ENCODE measurements around the gene ARID1A.

ARID1A gene

DNA sequence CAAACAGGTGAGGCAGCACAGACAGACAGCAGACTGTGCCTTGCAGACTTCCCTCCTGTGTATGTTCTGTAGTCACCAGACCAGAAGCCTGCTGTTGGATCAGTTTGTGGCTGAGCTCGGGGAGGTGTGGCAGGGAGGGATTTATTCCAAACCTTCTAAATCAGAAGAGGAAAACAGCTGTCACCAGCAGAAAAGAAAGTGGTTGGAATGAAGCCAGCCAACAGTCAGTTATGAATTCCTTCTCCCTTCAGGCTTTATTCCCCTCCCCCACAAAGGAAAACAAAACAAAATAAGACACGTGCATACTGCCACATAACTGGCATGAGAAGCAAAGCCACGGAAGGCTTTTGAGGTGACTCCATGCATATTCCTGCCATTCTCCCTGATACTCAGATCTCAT is 72.9 kb downstream of the ARID1A start:
- no peak for DNase-seq

DNA sequence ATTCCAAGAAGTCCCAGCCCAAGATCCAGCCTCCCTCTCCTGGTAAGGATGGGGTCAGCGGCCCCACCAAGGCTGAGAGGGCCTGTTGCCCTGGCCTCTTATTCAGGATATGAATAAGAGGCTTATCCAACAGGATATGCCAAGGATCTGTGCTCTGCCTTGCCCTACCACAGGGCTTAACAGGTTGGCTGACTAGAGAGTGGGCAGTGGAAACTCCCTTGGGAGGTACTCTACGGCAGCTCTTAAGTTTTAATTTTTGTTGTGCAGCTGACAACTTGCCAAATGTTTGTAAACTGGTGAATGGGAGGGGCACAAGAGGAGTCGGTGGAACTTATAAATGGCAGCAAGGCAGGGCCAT is 75.4 kb downstream of the ARID1A start:
- DNase-seq = no peak

- DNase-seq = no peak
Observed at GRCh38 chr1:26771643-26772321, 76.0 kb downstream of the ARID1A start.

- DNase-seq = no peak
Observed at GRCh38 chr1:26772687-26773086, 76.9 kb downstream of the ARID1A start.

GRCh38 chr1:26774462-26774861 is 78.6 kb downstream of the ARID1A start:
- no peak for DNase-seq

DNA sequence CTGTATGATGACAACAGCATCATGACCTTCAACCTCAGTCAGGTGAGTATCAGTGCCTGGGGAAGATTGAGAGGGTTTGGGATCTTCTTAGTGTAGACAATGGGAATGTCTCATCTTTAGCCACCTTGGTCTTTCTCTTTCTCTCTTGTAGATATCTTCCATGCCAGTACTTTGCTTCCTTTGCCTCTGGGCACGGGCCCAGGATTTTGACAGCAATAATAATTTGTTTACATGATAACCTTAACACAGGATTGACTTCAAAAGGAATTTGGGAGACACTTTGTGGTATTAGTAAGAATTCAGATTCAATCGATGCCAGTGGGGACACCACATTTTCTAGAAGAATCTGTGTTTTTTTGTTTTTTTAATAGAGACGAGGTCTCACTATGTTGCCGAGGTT is 79.9 kb downstream of the ARID1A start:
- DNase-seq = no peak

DNA sequence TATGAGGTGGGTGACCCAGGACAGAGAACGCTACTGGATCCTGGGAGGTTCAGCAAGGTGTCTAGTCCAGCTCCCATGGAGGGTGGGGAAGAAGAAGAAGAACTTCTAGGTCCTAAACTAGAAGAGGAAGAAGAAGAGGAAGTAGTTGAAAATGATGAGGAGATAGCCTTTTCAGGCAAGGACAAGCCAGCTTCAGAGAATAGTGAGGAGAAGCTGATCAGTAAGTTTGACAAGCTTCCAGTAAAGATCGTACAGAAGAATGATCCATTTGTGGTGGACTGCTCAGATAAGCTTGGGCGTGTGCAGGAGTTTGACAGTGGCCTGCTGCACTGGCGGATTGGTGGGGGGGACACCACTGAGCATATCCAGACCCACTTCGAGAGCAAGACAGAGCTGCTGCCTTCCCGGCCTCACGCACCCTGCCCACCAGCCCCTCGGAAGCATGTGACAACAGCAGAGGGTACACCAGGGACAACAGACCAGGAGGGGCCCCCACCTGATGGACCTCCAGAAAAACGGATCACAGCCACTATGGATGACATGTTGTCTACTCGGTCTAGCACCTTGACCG is 83.4 kb downstream of the ARID1A start:
- no peak for DNase-seq

DNA sequence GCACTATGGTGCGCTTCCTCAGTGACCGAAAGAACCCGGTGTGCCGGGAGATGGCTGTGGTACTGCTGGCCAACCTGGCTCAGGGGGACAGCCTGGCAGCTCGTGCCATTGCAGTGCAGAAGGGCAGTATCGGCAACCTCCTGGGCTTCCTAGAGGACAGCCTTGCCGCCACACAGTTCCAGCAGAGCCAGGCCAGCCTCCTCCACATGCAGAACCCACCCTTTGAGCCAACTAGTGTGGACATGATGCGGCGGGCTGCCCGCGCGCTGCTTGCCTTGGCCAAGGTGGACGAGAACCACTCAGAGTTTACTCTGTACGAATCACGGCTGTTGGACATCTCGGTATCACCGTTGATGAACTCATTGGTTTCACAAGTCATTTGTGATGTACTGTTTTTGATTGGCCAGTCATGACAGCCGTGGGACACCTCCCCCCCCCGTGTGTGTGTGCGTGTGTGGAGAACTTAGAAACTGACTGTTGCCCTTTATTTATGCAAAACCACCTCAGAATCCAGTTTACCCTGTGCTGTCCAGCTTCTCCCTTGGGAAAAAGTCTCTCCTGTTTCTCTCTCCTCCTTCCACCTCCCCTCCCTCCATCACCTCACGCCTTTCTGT is 84.6 kb downstream of the ARID1A start:
- no peak for DNase-seq

- no peak for DNase-seq
Observed at GRCh38 chr1:26781206-26781825, 85.5 kb downstream of the ARID1A start.

GRCh38 chr1:26782521-26783212 is 86.9 kb downstream of the ARID1A start:
- no peak for DNase-seq

DNA sequence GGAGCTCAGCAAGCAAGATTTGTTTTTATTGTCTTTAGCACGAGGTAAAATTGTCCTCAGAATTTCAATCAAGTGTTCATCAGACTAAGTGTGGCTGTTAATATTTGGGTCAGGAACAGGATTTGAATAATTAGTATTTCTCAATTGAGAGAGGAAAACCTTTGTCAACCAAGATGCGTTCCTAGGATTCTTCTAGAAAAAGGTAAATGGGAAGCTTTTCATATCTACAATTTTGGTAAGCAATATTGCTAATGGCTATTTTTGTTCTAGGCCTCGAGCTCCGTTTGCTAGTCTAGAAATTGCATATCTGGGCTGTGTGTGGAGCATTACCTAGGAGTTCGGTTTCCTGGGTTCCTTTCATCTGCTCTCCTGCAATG is 87.8 kb downstream of the ARID1A start:
- no peak for DNase-seq

- DNase-seq = no peak
Observed at GRCh38 chr1:26784023-26784871, 88.4 kb downstream of the ARID1A start.

DNA sequence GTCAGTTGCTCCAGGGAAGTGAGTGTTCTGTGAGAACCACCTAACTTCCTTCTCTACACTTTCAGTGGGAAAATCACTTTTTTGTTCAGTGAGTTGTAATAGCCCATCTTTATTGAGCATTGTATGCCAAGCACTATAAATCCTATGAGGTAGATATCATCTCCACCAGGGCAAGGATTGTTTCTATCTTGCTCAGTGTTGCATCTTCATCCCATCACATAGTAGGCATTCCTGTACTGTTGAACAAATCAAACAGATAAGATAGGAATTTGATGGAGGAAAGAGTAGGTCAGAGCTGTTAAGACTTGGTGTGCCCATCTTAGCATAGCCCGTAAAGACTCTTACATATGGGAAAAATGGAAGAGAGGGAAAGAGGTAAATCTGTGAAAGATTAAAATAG is 89.1 kb downstream of the ARID1A start:
- no peak for DNase-seq

GRCh38 chr1:26785611-26786436 is 90.0 kb downstream of the ARID1A start:
- no peak for DNase-seq

DNA sequence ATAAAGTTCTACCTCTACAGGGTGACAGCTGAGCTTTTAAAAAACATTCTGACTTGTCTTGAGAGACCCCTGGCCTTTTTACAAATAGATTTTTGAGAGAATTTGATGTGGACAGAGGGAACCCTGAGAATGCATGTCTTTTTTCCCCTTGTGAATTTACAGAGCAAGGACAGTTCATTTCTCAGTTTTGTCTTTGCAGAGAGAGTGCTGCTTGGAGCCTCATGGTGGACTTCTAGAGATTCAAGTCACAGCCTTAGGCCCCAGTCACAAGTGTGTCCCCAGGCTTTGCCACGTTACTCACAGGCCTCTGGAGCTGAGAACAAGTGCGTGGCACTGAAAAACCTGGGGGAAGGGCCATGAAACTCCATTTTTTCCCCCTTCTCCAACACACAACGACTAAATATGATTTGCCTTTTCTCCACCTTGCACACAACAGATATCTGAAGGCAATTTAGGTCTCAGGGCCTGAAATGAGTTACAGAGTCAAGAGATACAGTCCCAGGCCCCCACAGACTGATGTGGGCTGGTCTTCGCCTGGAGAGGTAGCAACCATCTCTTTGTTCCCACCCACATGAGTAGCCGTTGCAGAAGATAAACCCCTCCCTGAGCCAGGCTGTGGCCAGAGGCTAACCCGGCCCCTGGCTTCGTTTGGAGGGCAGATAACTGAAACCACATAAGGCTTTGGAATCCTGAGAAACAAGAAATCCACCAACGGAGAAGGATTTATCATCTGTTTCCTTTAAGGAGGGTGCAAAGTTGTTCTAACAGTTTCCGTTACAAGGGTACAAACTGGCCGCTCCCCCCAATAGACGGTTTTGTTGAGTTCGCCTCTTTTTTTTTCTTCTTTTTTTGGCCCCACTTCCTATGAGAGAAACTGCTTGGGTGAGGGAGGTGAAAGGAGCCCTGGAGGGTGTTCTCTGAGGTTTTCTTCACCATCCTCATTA is 90.9 kb downstream of the ARID1A start:
- peak; percentile 7 for DNase-seq

- peak; percentile 62 for DNase-seq
Observed at GRCh38 chr1:26787381-26787705, 91.5 kb downstream of the ARID1A start.

DNA sequence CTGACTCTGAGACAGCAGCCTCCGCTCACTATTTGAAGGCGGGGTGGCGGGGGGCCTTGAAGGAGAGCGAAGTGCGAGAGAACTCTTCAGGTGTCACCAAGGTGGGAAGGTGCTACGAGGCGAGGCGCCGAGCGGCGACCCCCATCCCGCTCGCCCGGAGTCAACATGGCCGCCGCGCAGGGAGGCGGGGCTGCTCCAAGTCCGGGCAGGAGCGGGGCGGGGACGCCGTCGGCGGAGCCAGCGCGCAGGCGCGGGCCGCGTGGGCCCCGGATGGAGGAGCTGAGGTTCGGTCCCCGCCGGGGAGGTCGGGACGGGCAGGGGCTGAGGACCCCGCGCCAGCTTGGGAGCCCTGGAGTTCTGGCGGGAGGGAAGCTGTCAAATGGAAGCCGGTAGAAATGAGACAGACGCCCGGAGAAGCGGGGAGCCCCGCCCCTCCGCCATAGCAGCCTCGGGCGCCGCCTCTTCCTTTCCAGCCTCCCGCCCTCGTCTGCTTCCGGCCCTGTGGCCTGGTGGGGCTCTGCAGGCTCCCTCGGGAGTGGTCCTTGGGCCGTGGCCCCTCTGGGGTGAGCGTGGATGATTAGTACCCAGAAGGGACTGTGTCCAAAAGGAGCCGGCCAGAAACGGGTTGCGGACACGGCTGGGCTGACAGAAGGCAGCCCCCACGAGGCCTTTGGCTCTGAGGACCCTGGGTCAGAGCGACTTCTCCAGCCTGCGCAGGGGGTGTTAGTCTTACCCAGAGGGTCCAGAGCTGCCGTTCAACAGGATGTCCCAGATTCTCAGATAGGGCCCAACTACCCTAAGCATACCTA is 92.1 kb downstream of the ARID1A start, which contains the start of gene PIGV:
Gene PIGV (plus strand): TSS at position 245 of the 809 bp plus-strand sequence. CDS start 2,866 bp downstream, outside the sequence.
- peak; percentile 84 for DNase-seq

DNA sequence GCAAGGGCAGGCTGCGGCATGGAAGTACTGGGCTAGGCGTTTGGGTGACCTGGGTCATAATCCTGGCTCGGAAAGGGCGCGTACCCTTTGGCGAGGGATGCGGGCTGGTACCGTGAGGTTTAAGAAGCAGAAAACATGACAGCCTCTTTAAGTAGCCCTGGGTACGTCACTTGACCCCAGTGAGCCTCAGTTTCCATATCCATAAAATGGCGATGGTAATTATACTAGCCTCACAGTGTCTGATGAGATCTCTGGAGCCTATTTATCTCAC is 92.6 kb downstream of the ARID1A start:
- no peak for DNase-seq

- DNase-seq = peak; percentile 77
Observed at GRCh38 chr1:26788836-26789611, 93.2 kb downstream of the ARID1A start.

Data from activated effector memory CD4-positive, alpha-beta T cell treated with Interleukin-2 at 50 U/mL for 16 hours (primary cell).